IMR-90 (cell line): Measurements from ENCODE around the gene NPFFR2. TPM values are rescaled to one million over a fixed set of nuclear protein-coding genes. Genes with fewer than 3 reads are reported as not detected.

ENCODE experiments used
- ATAC-seq: fragments of 200-7000 bp; cut with Tn5 transposase; 2 replicates; pipeline ENCODE4 v1.9.1; 2020; ENCODE audit warnings: low read depth, mild to moderate bottlenecking, moderate library complexity
- BruUV-seq: library from RNA; stranded (reverse); fragments of 400-500 nt; replicated peaks from 2 replicates; lab custom pipeline; 2021; lab: Mats Ljungman, UMichigan
- CTCF ChIA-PET: fragments of 300-600 bp; formaldehyde crosslinking; extraction: SDS; loops from one replicate; lab custom pipeline; 2021; ENCODE audit warnings: antibody characterized with exemption; lab: Yijun Ruan, JAX
- POLR2A ChIA-PET: fragments of 300-600 bp; sonication (Branson Sonifier 250); formaldehyde crosslinking; loops from one replicate; lab custom pipeline; 2022; ENCODE audit warnings: antibody characterized with exemption; ENCODE audit not compliant: unreplicated experiment; lab: Charles Lee
- DNase-seq: peaks from one replicate; pipeline ENCODE4 v3.0.0; 2013
- H2AFZ ChIP-seq: replicated peaks from 2 replicates; pipeline ENCODE3; 2013; ENCODE audit warnings: low read length, mild to moderate bottlenecking; ENCODE audit not compliant: poor library complexity
- H2AK5ac ChIP-seq: 2 replicates; pipeline ENCODE4 v1.6.1; 2013; ENCODE audit warnings: low read depth, low read length, inconsistent platforms
- H2AK9ac ChIP-seq: replicated peaks from 2 replicates; pipeline ENCODE3; 2013; ENCODE audit warnings: mild to moderate bottlenecking, low read depth, low read length, moderate library complexity; ENCODE audit not compliant: poor library complexity
- H2BK120ac ChIP-seq: 2 replicates; pipeline ENCODE4 v1.6.1; 2013; ENCODE audit warnings: low read depth, low read length, inconsistent platforms
- H2BK15ac ChIP-seq: 3 replicates; pipeline ENCODE4 v1.6.1; 2013; ENCODE audit warnings: low read depth, low read length, inconsistent platforms
- H2BK20ac ChIP-seq: 2 replicates; pipeline ENCODE4 v1.6.1; 2013; ENCODE audit warnings: low read depth, mild to moderate bottlenecking, inconsistent platforms, low read length, moderate library complexity
- H2BK5ac ChIP-seq: 2 replicates; pipeline ENCODE4 v1.6.1; 2013; ENCODE audit warnings: mild to moderate bottlenecking, low read depth, low read length, inconsistent platforms; ENCODE audit not compliant: poor library complexity, severe bottlenecking
- H3K14ac ChIP-seq: replicated peaks from 2 replicates; pipeline ENCODE4 v1.6.1; 2013; ENCODE audit warnings: low read depth, low read length, inconsistent platforms
- H3K18ac ChIP-seq: 2 replicates; pipeline ENCODE4 v1.6.1; 2013; ENCODE audit warnings: low read depth, low read length, control low read depth
- H3K23ac ChIP-seq: 2 replicates; pipeline ENCODE4 v1.6.1; 2013; ENCODE audit warnings: low read depth, low read length, inconsistent platforms
- H3K27ac ChIP-seq: 2 replicates; pipeline ENCODE4 v1.5.1; 2013; ENCODE audit warnings: mild to moderate bottlenecking, control low read depth, low read length; ENCODE audit not compliant: insufficient read depth
- H3K27me3 ChIP-seq: 2 replicates; pipeline ENCODE4 v1.6.1; 2013; ENCODE audit warnings: low read length; ENCODE audit not compliant: control insufficient read depth, insufficient read depth
- H3K36me3 ChIP-seq: 2 replicates; pipeline ENCODE4 v1.6.1; 2013; ENCODE audit warnings: low read length, mixed read lengths; ENCODE audit not compliant: control insufficient read depth, insufficient read depth
- H3K4ac ChIP-seq: 2 replicates; pipeline ENCODE4 v1.6.1; 2013; ENCODE audit warnings: low read depth, low read length, inconsistent platforms
- H3K4me1 ChIP-seq: 2 replicates; pipeline ENCODE4 v1.6.1; 2013; ENCODE audit warnings: low read length, mixed read lengths; ENCODE audit not compliant: control insufficient read depth, insufficient read depth
- H3K4me2 ChIP-seq: 2 replicates; pipeline ENCODE4 v1.6.1; 2013; ENCODE audit warnings: low read depth, mild to moderate bottlenecking, control low read depth, low read length, moderate library complexity
- H3K4me3 ChIP-seq: 2 replicates; pipeline ENCODE4 v1.5.1; 2013; ENCODE audit warnings: low read depth, mild to moderate bottlenecking, control low read depth, low read length, moderate library complexity; ENCODE audit not compliant: insufficient read depth
- H3K56ac ChIP-seq: 2 replicates; pipeline ENCODE4 v1.6.1; 2013; ENCODE audit warnings: low read length, inconsistent platforms; ENCODE audit not compliant: insufficient read depth; ENCODE audit errors: extremely low read depth
- H3K79me1 ChIP-seq, 2 experiments: 2 replicates each; pipeline ENCODE4 v1.6.1; 2013; ENCODE audit warnings: low read length in 2 of 2, inconsistent platforms in 1 of 2, low read depth in 1 of 2
- H3K9ac ChIP-seq: 2 replicates; pipeline ENCODE4 v1.6.1; 2013; ENCODE audit warnings: low read depth, low read length, control low read depth
- H3K9me1 ChIP-seq: 2 replicates; pipeline ENCODE4 v1.6.1; 2013; ENCODE audit warnings: low read length, inconsistent platforms; ENCODE audit not compliant: insufficient read depth
- H3K9me3 ChIP-seq: 2 replicates; pipeline ENCODE4 v1.6.1; 2013; ENCODE audit warnings: low read length; ENCODE audit not compliant: control insufficient read depth, insufficient read depth
- H4K20me1 ChIP-seq: 2 replicates; pipeline ENCODE4 v1.6.1; 2013; ENCODE audit warnings: low read length, inconsistent platforms; ENCODE audit not compliant: insufficient read depth
- H4K5ac ChIP-seq: 2 replicates; pipeline ENCODE4 v1.6.1; 2013; ENCODE audit warnings: mild to moderate bottlenecking, low read depth, low read length, control low read depth
- H4K8ac ChIP-seq, 2 experiments: 2 replicates each; pipeline ENCODE4 v1.6.1; 2013; ENCODE audit warnings: low read depth in 2 of 2, low read length in 2 of 2, control low read depth in 1 of 2, inconsistent platforms in 1 of 2
- H4K91ac ChIP-seq: 2 replicates; pipeline ENCODE4 v1.6.1; 2013; ENCODE audit warnings: low read depth, low read length, inconsistent platforms; ENCODE audit not compliant: insufficient read depth
- CHD1 ChIP-seq: IDR thresholded peaks from 2 replicates; pipeline ENCODE4 v1.6.1; 2012; ENCODE audit warnings: low read depth, low read length, improper control_type of control experiment
- MXI1 ChIP-seq: IDR thresholded peaks from 2 replicates; pipeline ENCODE4 v1.6.1; 2012; ENCODE audit warnings: low read depth, mild to moderate bottlenecking, low read length, moderate library complexity, borderline replicate concordance
- RFX5 ChIP-seq: IDR thresholded peaks from 2 replicates; pipeline ENCODE4 v1.8.0; 2012; ENCODE audit warnings: low read depth, mild to moderate bottlenecking, low read length, moderate library complexity
- dilution Hi-C: fragments of 300-500 bp; cut with HindIII; formaldehyde crosslinking; loops from one replicate; pipeline ENCODE4 v1.14.3; 2018; ENCODE audit warnings: low sequenced_read_pairs; ENCODE audit not compliant: unreplicated experiment
- in situ Hi-C: fragments of 300-500 bp; cut with MboI; formaldehyde crosslinking; loops from 3 replicates; pipeline ENCODE4 v1.14.3; 2019; ENCODE audit warnings: low sequenced_read_pairs, inconsistent platforms, mixed read lengths
- intact Hi-C: fragments of 100-400 bp; cut with micrococcal nuclease; formaldehyde crosslinking; loops from 2 replicates; pipeline ENCODE4 v1.10.0; 2022
- polyA plus RNA-seq, 3 experiments: library from polyadenylated mRNA; depleted of rRNA; stranded (reverse); fragments of >200 nt; gene quantifications; 2 replicates each; pipeline ENCODE4 v1.2.3, GENCODE V29; 2012; ENCODE audit warnings: low replicate concordance in 1 of 3
- total RNA-seq: library from RNA; depleted of rRNA; stranded (reverse); fragments of >200 nt; gene quantifications from 2 replicates; pipeline ENCODE4 v1.2.3, GENCODE V29; 2012

Gene NPFFR2
- total and polyA plus RNA-seq, 2 of the 4 experiments (the other 2 are of a cell fraction) = not detected

DNA sequence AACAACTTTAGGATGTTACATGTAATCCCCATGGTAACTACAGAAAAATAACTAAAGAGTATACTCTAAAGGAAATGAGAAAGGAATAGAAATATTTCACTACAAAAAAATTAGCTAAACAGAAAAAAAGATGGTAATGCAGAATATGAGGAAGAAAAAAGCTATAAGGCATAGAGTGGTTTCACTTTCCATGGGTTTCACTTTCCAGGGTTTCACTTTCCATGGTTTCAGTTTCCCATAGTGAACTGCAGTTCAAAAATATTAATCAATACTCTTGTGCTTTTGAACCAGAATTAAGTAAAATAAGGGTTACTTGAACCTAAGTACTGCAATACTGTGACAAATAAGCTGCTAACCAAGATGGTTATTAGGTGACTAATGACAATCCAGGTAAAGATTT is 42.0 kb downstream of the NPFFR2 start:
- in situ Hi-C loops (no loop called here), intact Hi-C loops (no loop called here), dilution Hi-C loops (no loop called here)
- Histone ChIP-seq H3K18ac (no peak overlapping the region), H3K4me2 (no peak overlapping the region), H2AK5ac (no peak overlapping the region), H3K14ac (no peak overlapping the region), H2BK20ac (no peak overlapping the region), H2AFZ (no peak overlapping the region), H2BK15ac (no peak overlapping the region), H3K27ac (no peak overlapping the region), H3K56ac (no peak overlapping the region), H3K9ac (no peak overlapping the region), H4K8ac (no peak overlapping the region), H3K4me3 (no peak overlapping the region), H3K4me1 (no peaks in the 10 kb centered on the region), H3K27me3 (no peaks in the 10 kb centered on the region), H3K36me3 (no peaks in the 10 kb centered on the region), H3K23ac (no peak overlapping the region), H4K5ac (no peak overlapping the region), H3K79me1 (no peaks in the 10 kb centered on the region), H4K20me1 (no peaks in the 10 kb centered on the region), H3K4ac (no peak overlapping the region), H2BK5ac (no peak overlapping the region), H2BK120ac (no peak overlapping the region), H4K91ac (no peak overlapping the region), H3K9me3 (no peaks in the 10 kb centered on the region), H3K9me1 (no peaks in the 10 kb centered on the region), H2AK9ac (no peak overlapping the region)
- ATAC-seq (no peak), DNase-seq (no peak)
- BruUV-seq = no TSS peak
- TF ChIP-seq MXI1 = no peak
- TF ChIP-seq CHD1 = no peak
- TF ChIP-seq RFX5 = no peak
- ChIA-PET POLR2A (no interaction called here), CTCF (no interaction called here)
